ENCODE results near the gene SPRING1.
"Not testable (repeated sequence)": the region's sequence is repeated elsewhere in the genome, so short reads cannot be mapped to it uniquely, and the experiment has no call there.

SPRING1 gene, protein sequence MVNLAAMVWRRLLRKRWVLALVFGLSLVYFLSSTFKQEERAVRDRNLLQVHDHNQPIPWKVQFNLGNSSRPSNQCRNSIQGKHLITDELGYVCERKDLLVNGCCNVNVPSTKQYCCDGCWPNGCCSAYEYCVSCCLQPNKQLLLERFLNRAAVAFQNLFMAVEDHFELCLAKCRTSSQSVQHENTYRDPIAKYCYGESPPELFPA

GRCh38 chr12:116737774-116738657 lies at the start of gene SPRING1, which contains the start of gene RNFT2:
TSS of gene SPRING1 (minus strand) at chr12:116738069. CDS start at chr12:116737900, 169 bp downstream.
TSS of gene RNFT2 (plus strand) at chr12:116738315. CDS start at chr12:116740498, 2,183 bp downstream.
- DNase-seq: peak; percentile 100

- no peak for DNase-seq
Observed at GRCh38 chr12:116784238-116784612, 46.4 kb upstream of the SPRING1 start.

- no peak for DNase-seq
Observed at GRCh38 chr12:116783525-116784237, 45.8 kb upstream of the SPRING1 start.

GRCh38 chr12:116780942-116781341 lies 43.1 kb upstream of the SPRING1 start:
- DNase-seq: no peak

DNA sequence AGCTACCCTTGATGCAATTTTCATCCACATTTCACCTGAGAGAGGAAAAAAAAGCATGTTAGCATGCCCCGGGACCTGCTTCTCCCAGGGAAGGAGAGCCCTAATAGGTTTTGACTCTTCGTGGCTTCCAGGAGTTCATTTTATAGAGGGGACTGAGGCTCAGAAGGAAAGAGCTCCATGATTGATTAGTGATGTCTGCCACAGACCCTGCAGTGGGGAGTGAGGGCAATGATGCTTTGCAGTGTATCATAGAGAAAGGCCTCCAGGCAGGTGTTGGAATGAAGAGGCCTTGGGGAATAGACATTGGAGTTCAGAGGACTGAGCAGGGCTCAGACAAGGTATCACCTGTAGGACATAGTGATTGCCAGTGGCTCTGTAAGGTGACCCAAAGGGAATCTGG lies 41.7 kb upstream of the SPRING1 start:
- no peak for DNase-seq

GRCh38 chr12:116777245-116777644 lies 39.4 kb upstream of the SPRING1 start:
- DNase-seq: no peak

GRCh38 chr12:116774020-116774419 lies 36.2 kb upstream of the SPRING1 start:
- DNase-seq: no peak

GRCh38 chr12:116773276-116773731 lies 35.4 kb upstream of the SPRING1 start:
- no peak for DNase-seq

GRCh38 chr12:116771651-116772050 lies 33.8 kb upstream of the SPRING1 start:
- no peak for DNase-seq

DNA sequence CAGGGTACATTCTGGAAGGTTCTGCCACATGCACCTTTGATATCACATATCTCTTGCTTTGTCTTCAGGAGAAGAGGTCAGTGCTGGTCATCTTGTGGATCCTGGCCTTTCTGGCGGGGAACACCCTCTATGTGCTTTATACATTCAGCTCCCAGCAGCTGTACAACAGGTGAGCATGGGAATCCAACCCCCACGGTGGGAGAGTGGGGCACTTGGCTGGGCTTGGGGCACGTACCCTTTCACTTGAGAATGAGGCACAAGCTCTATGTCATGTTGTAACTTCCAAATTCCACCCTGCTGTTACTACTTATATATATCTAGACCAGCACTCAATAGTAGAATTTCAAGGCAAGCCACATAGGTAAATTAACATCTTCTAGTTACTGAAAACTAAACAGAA lies 28.9 kb upstream of the SPRING1 start:
- DNase-seq: no peak

DNA sequence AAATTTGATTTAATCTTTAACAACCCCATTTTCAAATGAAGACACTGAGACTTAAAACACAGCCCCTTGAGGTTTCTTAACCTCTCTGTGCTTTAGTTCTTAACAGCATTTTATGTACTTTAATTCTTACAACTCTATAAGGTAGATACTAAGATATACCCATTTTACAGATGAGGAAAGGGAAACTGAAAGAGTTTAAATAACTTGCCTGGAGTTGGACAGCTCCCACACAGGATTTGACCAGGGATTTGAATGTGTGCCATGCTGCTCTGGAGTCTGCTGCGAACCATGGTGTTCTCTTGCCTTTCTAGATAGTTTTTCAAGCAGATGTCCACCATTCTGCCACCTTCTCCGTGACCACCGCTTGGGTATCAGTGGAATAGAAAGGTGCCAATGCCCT lies 28.4 kb upstream of the SPRING1 start:
- DNase-seq: no peak

GRCh38 chr12:116765271-116765670 lies 27.4 kb upstream of the SPRING1 start:
- no peak for DNase-seq

DNA sequence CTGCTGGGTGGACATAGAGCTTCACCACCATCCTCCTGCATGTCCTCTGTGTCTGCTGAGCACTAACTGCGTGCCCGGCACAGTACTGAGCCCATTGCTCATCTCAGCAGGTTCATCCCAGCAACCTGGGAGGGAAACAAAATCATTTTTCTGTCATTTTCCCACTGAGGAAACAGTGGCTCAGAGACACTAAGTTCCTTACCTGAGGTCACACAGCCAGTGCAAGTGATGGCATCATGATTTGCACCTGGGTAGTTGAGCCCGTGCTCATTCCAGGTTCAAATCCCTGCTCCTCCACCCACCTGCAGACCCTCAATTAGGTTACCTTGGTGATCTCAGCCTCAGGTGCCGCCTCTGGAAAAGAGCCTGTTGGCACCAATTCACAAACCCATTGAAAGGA lies 23.6 kb upstream of the SPRING1 start:
- DNase-seq: no peak

- no peak for DNase-seq
Observed at GRCh38 chr12:116760622-116761020, 22.8 kb upstream of the SPRING1 start.

- peak; percentile 30 for DNase-seq
Observed at GRCh38 chr12:116759783-116760621, 22.1 kb upstream of the SPRING1 start.

- DNase-seq: not testable (repeated sequence)
Observed at GRCh38 chr12:116754783-116755182, 16.9 kb upstream of the SPRING1 start.

GRCh38 chr12:116754097-116754496 lies 16.2 kb upstream of the SPRING1 start:
- DNase-seq: not testable (repeated sequence)

DNA sequence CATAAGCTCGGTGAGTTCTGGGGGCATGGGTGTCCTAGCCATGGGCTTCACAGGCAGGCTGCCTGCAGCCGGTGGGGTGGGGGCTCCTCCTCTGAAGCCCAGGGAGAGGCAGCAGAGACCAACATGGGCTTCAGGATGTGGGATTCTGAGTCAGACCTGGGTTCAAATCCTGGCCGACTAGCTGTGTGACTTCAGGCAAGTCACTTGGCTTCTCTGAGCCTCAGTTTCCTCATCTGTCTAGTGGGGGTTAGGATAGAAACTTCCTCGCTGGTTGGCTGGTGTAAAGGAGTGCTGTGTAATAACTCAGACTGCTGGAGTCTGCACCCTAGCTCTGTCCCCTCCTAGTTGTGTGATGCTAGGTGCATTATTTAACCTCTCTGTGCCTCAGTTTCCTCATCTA lies 12.4 kb upstream of the SPRING1 start:
- no peak for DNase-seq

DNA sequence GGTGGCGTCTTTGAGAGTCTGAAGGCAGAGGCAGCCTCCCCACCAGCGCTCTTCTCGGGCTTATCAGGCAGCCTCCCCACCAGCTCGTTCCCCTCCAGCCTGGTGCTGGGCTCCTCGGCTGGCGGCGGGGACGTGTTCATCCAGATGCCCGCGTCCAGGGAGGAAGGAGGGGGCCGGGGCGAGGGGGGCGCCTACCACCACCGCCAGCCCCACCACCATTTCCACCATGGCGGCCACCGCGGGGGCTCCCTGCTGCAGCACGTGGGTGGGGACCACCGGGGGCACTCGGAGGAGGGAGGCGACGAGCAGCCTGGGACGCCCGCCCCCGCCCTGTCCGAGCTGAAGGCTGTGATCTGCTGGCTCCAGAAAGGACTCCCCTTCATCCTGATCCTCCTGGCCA lies 12.0 kb upstream of the SPRING1 start:
- DNase-seq: no peak

GRCh38 chr12:116745554-116745953 lies 7.7 kb upstream of the SPRING1 start:
- no peak for DNase-seq

DNA sequence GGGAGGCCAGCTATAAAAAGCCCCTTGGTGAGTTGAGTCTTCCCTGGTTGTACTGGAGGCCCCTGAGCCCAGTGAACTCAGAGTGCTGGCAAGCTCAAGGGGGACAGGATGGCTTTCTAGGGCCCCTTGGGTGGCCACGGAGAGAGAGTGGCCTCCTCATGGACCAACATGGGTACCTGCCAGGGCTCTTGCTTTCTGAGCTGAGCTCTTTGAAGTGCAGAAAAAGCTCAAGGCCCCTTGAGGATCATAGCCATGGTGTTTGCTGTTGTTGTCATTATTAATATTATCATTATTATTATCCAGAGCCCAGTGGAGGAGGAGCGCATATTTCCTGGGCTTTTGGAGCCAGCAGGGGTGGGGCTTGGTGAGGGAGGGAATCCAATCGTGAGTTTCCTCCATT lies 6.9 kb upstream of the SPRING1 start:
- no peak for DNase-seq

DNA sequence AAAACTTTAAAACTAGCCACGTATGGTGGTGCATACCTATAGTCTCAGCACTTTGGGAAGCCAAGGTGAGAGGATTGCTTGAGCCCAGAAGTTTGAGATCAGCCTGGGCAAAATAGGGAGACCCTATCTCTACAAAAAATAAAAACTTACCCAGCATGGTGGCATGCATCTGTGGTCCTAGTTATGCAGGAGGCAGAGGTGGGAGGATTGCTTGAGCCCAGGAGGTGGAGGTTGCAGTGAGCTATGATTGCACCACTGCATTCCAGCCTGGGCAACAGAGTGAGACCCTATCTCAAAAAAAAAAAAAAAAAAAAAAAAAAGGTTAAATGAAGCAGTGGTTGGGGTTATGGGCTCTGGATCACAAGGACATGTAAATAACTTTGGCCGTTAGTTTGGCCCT lies 4.9 kb upstream of the SPRING1 start:
- DNase-seq: not testable (repeated sequence)
